Neural progenitor cell (in vitro differentiated cells): Measurements from ENCODE around the gene CFAP20DC.

Experiments
- EZH2 ChIP-seq: fragments of 200-600 bp; sonication (generic); IDR thresholded peaks from 2 replicates; pipeline ENCODE4 v1.6.1; 2017; ENCODE audit warnings: antibody characterized with exemption, mild to moderate bottlenecking, moderate library complexity
- EZH2phosphoT487 ChIP-seq: fragments of 200-600 bp; sonication (generic); IDR thresholded peaks from 2 replicates; pipeline ENCODE4 v1.6.1; 2017; ENCODE audit warnings: antibody characterized with exemption

- TF ChIP-seq EZH2phosphoT487 (no peak), EZH2 (no peak)
Observed at GRCh38 chr3:59006634-59007517, 42.9 kb downstream of the CFAP20DC start.
